ENCODE measurements around the gene SPOCK2.

- no peak for TF ChIP-seq CTCF (IDR thresholded peaks at IDR 0.05)
- TF ChIP-seq POLR2A (IDR thresholded peaks at IDR 0.05): no peak
These were observed 62.5 kb downstream of the SPOCK2 start for GRCh38 chr10:72025832-72026231.

Measured in lower leg skin (tissue), 3 donors.